ENCODE data around the gene ACSS1.

ACSS1 gene

DNA sequence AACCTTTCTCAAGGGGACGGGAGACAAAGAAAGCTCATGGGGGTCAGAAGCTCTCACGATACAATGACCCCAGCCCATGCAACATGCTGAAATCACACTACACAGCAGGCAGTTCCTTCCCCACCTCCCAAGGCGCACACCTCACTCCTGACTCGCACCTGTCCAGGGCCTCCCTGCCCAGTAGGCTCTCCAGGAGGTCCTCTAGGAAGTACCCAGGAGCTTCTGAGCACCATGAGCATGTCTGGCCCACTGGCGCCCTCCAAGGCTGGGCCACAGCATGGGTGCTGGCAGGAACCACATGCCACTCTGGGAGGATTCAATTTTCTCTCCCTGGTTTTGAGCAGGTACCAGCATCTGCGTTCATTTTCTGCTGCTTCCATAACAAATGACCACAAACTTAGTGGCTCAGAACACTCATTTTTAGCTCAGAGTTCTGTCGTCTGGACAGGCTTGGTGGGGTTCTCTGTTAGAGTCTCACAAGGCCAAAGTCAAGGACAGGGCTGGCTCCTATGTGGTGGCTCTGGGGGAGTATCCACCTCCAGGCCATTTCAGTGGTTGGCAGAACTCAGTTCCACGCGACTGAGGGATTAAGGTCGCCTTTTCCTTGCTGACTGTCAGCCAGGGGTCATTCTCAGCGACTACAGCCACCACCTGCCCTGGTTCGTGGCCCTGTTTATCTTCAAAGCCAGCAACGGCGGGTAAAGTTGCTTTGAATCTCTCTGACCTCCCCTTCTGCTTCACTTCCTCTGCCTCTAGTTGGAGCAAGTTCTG, 32.7 kb downstream of the ACSS1 start:
- CTCF ChIA-PET = no interaction called here
- TF ChIP-seq HDGF (IDR thresholded peaks at IDR 0.05; ENCODE audit: borderline replicate concordance) (no peak), CTBP1 (IDR thresholded peaks at IDR 0.05; ENCODE audit: borderline replicate concordance) (no peak), ELF4 (IDR thresholded peaks at IDR 0.05) (no peak), NFRKB (IDR thresholded peaks at IDR 0.05) (no peak), FOXM1 (IDR thresholded peaks at IDR 0.05; ENCODE audit: borderline replicate concordance) (no peak), FOXA1 (IDR thresholded peaks at IDR 0.05) (no peak), SUZ12 (IDR thresholded peaks at IDR 0.05) (no peak), FOXK2 (IDR thresholded peaks at IDR 0.05) (no peak), LEF1 (IDR thresholded peaks at IDR 0.05; ENCODE audit: borderline replicate concordance) (no peak), L3MBTL2 (conservative IDR thresholded peaks at IDR 0.05) (no peak), ARNT (IDR thresholded peaks at IDR 0.05) (no peak), SP1 (IDR thresholded peaks at IDR 0.05) (no peak), TARDBP (IDR thresholded peaks at IDR 0.05) (no peak), BHLHE40 (IDR thresholded peaks at IDR 0.05; ENCODE audit: borderline replicate concordance) (no peak), ZNF384 (IDR thresholded peaks at IDR 0.05) (no peak)
- TF ChIP-seq, protein P1, sequence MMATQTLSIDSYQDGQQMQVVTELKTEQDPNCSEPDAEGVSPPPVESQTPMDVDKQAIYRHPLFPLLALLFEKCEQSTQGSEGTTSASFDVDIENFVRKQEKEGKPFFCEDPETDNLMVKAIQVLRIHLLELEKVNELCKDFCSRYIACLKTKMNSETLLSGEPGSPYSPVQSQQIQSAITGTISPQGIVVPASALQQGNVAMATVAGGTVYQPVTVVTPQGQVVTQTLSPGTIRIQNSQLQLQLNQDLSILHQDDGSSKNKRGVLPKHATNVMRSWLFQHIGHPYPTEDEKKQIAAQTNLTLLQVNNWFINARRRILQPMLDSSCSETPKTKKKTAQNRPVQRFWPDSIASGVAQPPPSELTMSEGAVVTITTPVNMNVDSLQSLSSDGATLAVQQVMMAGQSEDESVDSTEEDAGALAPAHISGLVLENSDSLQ (IDR thresholded peaks at IDR 0.05) = no peak
- POLR2A ChIA-PET = no interaction called here
- DNase-seq (ENCODE audit: extremely low spot score) = no peak

DNA sequence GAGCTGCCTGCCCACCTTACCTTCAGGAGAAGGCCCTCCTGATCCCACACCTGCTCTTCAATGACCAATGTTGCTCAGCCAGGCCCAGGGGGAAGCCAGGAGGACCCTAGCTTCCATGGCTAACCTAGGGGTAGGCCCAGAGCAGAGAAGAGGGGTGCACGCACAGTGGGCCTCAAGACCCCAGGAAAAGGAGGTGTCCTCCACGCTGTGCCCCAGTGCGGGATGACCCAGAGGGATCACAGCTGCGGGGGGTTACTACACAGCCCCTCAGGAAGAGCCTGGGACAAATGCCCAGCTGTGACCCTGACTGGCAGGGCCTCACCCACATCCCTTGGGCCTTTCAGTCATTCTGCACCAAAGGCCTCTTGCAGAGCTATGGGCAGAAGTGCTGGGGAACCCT, 33.8 kb downstream of the ACSS1 start:
- no peak for DNase-seq (ENCODE audit: extremely low spot score)
- ChIA-PET CTCF (interaction anchor here (1.0 kb wide), 1 partner anchor 9 kb away, joined by 4 read pairs; no protein-coding TSS in a partner anchor), POLR2A (no interaction called here)
- TF ChIP-seq FOXM1 (IDR thresholded peaks at IDR 0.05; ENCODE audit: borderline replicate concordance) = no peak
- TF ChIP-seq FOXA1 (IDR thresholded peaks at IDR 0.05) = no peak
- TF ChIP-seq SP1 (IDR thresholded peaks at IDR 0.05) = no peak
- TF ChIP-seq LEF1 (IDR thresholded peaks at IDR 0.05; ENCODE audit: borderline replicate concordance) = no peak
- no peak for TF ChIP-seq FOXK2 (IDR thresholded peaks at IDR 0.05)
- TF ChIP-seq BHLHE40 (IDR thresholded peaks at IDR 0.05; ENCODE audit: borderline replicate concordance) = no peak
- TF ChIP-seq CTBP1 (IDR thresholded peaks at IDR 0.05; ENCODE audit: borderline replicate concordance) = no peak
- TF ChIP-seq HDGF (IDR thresholded peaks at IDR 0.05; ENCODE audit: borderline replicate concordance) = no peak
- TF ChIP-seq ELF4 (IDR thresholded peaks at IDR 0.05) = no peak
- no peak for TF ChIP-seq NFRKB (IDR thresholded peaks at IDR 0.05)
- TF ChIP-seq ZNF384 (IDR thresholded peaks at IDR 0.05) = no peak
- TF ChIP-seq SUZ12 (IDR thresholded peaks at IDR 0.05) = no peak

DNA sequence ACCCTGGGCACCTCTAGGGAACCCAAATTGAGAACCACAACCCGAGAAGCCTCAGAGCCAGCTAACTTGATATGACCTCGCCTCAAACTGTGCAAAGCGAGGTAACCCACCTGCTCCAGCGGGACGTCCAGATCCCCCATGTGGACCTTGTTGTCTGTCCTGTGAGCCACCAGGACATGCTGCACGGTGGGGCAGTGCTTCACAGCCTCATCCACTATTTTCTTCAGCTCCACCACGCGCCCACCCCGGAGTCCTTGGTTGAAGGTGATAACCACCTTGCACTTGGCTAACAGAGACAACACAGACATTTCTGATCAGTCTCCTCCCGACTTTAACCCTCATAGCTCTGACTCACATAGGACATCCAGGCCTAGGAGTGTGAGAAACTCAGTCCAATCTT, 34.6 kb downstream of the ACSS1 start:
- TF ChIP-seq NFRKB (IDR thresholded peaks at IDR 0.05) (no peak), SUZ12 (IDR thresholded peaks at IDR 0.05) (no peak), L3MBTL2 (conservative IDR thresholded peaks at IDR 0.05) (no peak), FOXK2 (IDR thresholded peaks at IDR 0.05) (no peak), ELF4 (IDR thresholded peaks at IDR 0.05) (no peak), TARDBP (IDR thresholded peaks at IDR 0.05) (no peak), HDGF (IDR thresholded peaks at IDR 0.05; ENCODE audit: borderline replicate concordance) (no peak), FOXA1 (IDR thresholded peaks at IDR 0.05) (no peak), SP1 (IDR thresholded peaks at IDR 0.05) (no peak), ZNF384 (IDR thresholded peaks at IDR 0.05) (no peak), FOXM1 (IDR thresholded peaks at IDR 0.05; ENCODE audit: borderline replicate concordance) (no peak), ARNT (IDR thresholded peaks at IDR 0.05) (no peak), LEF1 (IDR thresholded peaks at IDR 0.05; ENCODE audit: borderline replicate concordance) (no peak), BHLHE40 (IDR thresholded peaks at IDR 0.05; ENCODE audit: borderline replicate concordance) (no peak), CTBP1 (IDR thresholded peaks at IDR 0.05; ENCODE audit: borderline replicate concordance) (no peak)
- TF ChIP-seq, protein P1 (IDR thresholded peaks at IDR 0.05) = no peak
- CTCF ChIA-PET = interaction anchor here (1.0 kb wide), 1 partner anchor 10 kb away, joined by 4 read pairs; no protein-coding TSS in a partner anchor

DNA sequence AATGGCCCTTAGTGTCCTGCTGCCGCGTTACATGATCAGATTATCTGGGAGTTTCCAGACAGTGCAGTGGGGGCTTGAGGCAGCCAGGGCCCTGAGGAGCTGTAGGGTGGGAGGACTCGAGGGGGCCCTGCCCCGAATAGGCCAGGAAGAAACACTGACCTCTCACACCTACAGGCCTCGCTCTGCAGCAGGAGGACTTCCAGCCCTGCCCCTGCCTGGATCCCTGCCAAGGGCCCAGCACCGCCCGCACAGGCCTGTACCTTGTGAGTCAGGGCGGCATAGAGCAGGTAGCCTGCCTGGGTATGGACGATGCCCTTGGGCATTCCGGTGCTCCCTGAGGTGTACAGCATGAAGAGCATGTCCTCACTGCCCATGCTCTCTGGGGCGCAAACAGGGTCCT, 35.3 kb downstream of the ACSS1 start:
- DNase-seq (ENCODE audit: extremely low spot score) = no peak
- POLR2A ChIA-PET = no interaction called here
- no peak for TF ChIP-seq HDGF (IDR thresholded peaks at IDR 0.05; ENCODE audit: borderline replicate concordance)
- no peak for TF ChIP-seq ZNF384 (IDR thresholded peaks at IDR 0.05)
- no peak for TF ChIP-seq L3MBTL2 (conservative IDR thresholded peaks at IDR 0.05)
- no peak for TF ChIP-seq LEF1 (IDR thresholded peaks at IDR 0.05; ENCODE audit: borderline replicate concordance)
- CTCF ChIA-PET = no interaction called here

More for the DNA sequence above, 34.6 kb downstream of the ACSS1 start:
- POLR2A ChIA-PET = no interaction called here
- no peak for DNase-seq (ENCODE audit: extremely low spot score)

DNA sequence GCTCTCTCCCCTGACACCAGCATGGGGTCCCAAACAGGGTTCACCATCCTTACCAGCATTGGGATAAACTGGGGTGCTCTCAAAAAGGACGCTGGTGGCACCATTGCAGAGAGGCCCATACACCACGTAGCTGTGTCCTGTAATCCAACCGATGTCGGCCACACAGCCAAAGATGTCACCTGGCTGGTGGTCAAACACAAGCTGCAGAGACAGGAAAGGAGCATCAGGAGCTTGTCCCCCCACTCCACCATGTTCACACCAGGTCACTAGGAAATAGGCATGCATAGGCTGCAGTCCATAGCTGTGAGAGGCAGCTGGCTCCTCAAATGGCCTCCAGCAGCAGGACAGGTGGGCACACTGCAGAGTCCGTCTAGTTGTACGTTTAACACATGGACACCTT, 36.6 kb downstream of the ACSS1 start:
- DNase-seq (ENCODE audit: extremely low spot score) = no peak
- POLR2A ChIA-PET = no interaction called here
- CTCF ChIA-PET = no interaction called here
- TF ChIP-seq BHLHE40 (IDR thresholded peaks at IDR 0.05; ENCODE audit: borderline replicate concordance) = no peak
- no peak for TF ChIP-seq LEF1 (IDR thresholded peaks at IDR 0.05; ENCODE audit: borderline replicate concordance)
- TF ChIP-seq HDGF (IDR thresholded peaks at IDR 0.05; ENCODE audit: borderline replicate concordance) = no peak
- TF ChIP-seq NFRKB (IDR thresholded peaks at IDR 0.05) = no peak
- no peak for TF ChIP-seq SP1 (IDR thresholded peaks at IDR 0.05)
- no peak for TF ChIP-seq ARNT (IDR thresholded peaks at IDR 0.05)
- TF ChIP-seq FOXA1 (IDR thresholded peaks at IDR 0.05) = no peak
- TF ChIP-seq FOXK2 (IDR thresholded peaks at IDR 0.05) = no peak
- TF ChIP-seq, protein P1 (IDR thresholded peaks at IDR 0.05) = no peak
- TF ChIP-seq SUZ12 (IDR thresholded peaks at IDR 0.05) = no peak
- no peak for TF ChIP-seq FOXM1 (IDR thresholded peaks at IDR 0.05; ENCODE audit: borderline replicate concordance)
- no peak for TF ChIP-seq L3MBTL2 (conservative IDR thresholded peaks at IDR 0.05)
- TF ChIP-seq CTBP1 (IDR thresholded peaks at IDR 0.05; ENCODE audit: borderline replicate concordance) = no peak
- TF ChIP-seq ELF4 (IDR thresholded peaks at IDR 0.05) = no peak

All from HEK293T (cell line).